Ectodermal cell (in vitro differentiated cells): ENCODE results near the gene FCRL2.

Experiments used
- H3K27ac ChIP-seq: 2 replicates; pipeline ENCODE4 v1.7.0; 2013; ENCODE audit warnings: mild to moderate bottlenecking, low read depth, low read length; ENCODE audit not compliant: insufficient read depth, poor library complexity, severe bottlenecking
- H3K27me3 ChIP-seq: 2 replicates; pipeline ENCODE4 v1.7.0; 2013; ENCODE audit warnings: mild to moderate bottlenecking, low read length; ENCODE audit not compliant: insufficient read depth, control insufficient read depth, poor library complexity, severe bottlenecking
- H3K36me3 ChIP-seq: one replicate; pipeline ENCODE4 v1.7.0; 2013; ENCODE audit warnings: low read length; ENCODE audit not compliant: control insufficient read depth, insufficient read depth
- H3K4me1 ChIP-seq: one replicate; pipeline ENCODE4 v1.7.0; 2013; ENCODE audit warnings: low read length; ENCODE audit not compliant: control insufficient read depth, insufficient read depth
- H3K4me3 ChIP-seq: 2 replicates; pipeline ENCODE4 v1.7.0; 2013; ENCODE audit warnings: low read depth, low read length, control low read depth; ENCODE audit not compliant: insufficient read depth
- H3K9me3 ChIP-seq: 2 replicates; pipeline ENCODE4 v1.7.0; 2013; ENCODE audit warnings: mild to moderate bottlenecking, low read length, moderate library complexity; ENCODE audit not compliant: control insufficient read depth
- WGBS, 2 experiments: methylation state at CpG; one replicate each; pipeline ENCODE4 v1.1.7; 2013; ENCODE audit warnings: missing lambda C conversion rate in 2 of 2; 5-methylcytosine and 5-hydroxymethylcytosine counted together

The FCRL2 gene

GRCh38 chr1:157721985-157722384 lies 54.9 kb downstream of the FCRL2 start:
- no peaks in the 10 kb centered on the region for H3K4me1 ChIP-seq
- H3K4me3 ChIP-seq = no peak overlapping the region
- no peaks in the 10 kb centered on the region for H3K27me3 ChIP-seq
- peaks cover 3% of the 10 kb centered on the region for H3K9me3 ChIP-seq
- H3K27ac ChIP-seq = no peak overlapping the region
- no peaks in the 10 kb centered on the region for H3K36me3 ChIP-seq
- 97 to 100% methylated on average over 1 of the region's 1 CpG for WGBS, 2 experiments

- WGBS, 2 experiments = 94% methylated on average over 5 of the region's 5 CpGs
- Histone ChIP-seq H3K27me3 (no peaks in the 10 kb centered on the region), H3K27ac (no peak overlapping the region)
Measured at GRCh38 chr1:157715736-157716135, 61.2 kb downstream of the FCRL2 start.

GRCh38 chr1:157711802-157712201 lies 65.1 kb downstream of the FCRL2 start:
- no peaks in the 10 kb centered on the region for H3K36me3 ChIP-seq
- no peak overlapping the region for H3K27ac ChIP-seq
- no peaks in the 10 kb centered on the region for H3K9me3 ChIP-seq
- no peak overlapping the region for H3K4me3 ChIP-seq
- H3K4me1 ChIP-seq = no peaks in the 10 kb centered on the region
- H3K27me3 ChIP-seq = no peaks in the 10 kb centered on the region

More at GRCh38 chr1:157715736-157716135, 61.2 kb downstream of the FCRL2 start:
- Histone ChIP-seq H3K36me3 (no peaks in the 10 kb centered on the region), H3K4me3 (no peak overlapping the region), H3K9me3 (no peaks in the 10 kb centered on the region), H3K4me1 (no peaks in the 10 kb centered on the region)

GRCh38 chr1:157704878-157705277 lies 72.1 kb downstream of the FCRL2 start:
- H3K27me3 ChIP-seq = no peaks in the 10 kb centered on the region
- H3K4me3 ChIP-seq = no peak overlapping the region
- H3K9me3 ChIP-seq = no peaks in the 10 kb centered on the region
- no peak overlapping the region for H3K27ac ChIP-seq
- H3K4me1 ChIP-seq = no peaks in the 10 kb centered on the region
- no peaks in the 10 kb centered on the region for H3K36me3 ChIP-seq

- 91 to 93% methylated on average over 4 of the region's 4 CpGs for WGBS, 2 experiments
- H3K4me3 ChIP-seq = no peak overlapping the region
- H3K36me3 ChIP-seq = no peaks in the 10 kb centered on the region
Measured at GRCh38 chr1:157703981-157704380, 73.0 kb downstream of the FCRL2 start.

GRCh38 chr1:157702308-157702825 lies 74.6 kb downstream of the FCRL2 start:
- no peaks in the 10 kb centered on the region for H3K27me3 ChIP-seq
- no peaks in the 10 kb centered on the region for H3K9me3 ChIP-seq
- H3K4me3 ChIP-seq = no peak overlapping the region
- H3K36me3 ChIP-seq = no peaks in the 10 kb centered on the region
- no peak overlapping the region for H3K27ac ChIP-seq
- 95 to 98% methylated on average over 4 of the region's 5 CpGs for WGBS, 2 experiments
- H3K4me1 ChIP-seq = no peaks in the 10 kb centered on the region

More at GRCh38 chr1:157703981-157704380, 73.0 kb downstream of the FCRL2 start:
- no peak overlapping the region for H3K27ac ChIP-seq
- H3K9me3 ChIP-seq = no peaks in the 10 kb centered on the region
- no peaks in the 10 kb centered on the region for H3K4me1 ChIP-seq
- no peaks in the 10 kb centered on the region for H3K27me3 ChIP-seq

GRCh38 chr1:157700732-157701131 lies 76.2 kb downstream of the FCRL2 start, which contains the start of gene FCRL3:
Gene FCRL3, minus strand, starts transcription at chr1:157700769. Its CDS starts 280 bp downstream, at chr1:157700489.
- Histone ChIP-seq H3K36me3 (no peaks in the 10 kb centered on the region), H3K9me3 (no peaks in the 10 kb centered on the region), H3K27ac (no peak within 1 kb of the TSS), H3K27me3 (no peaks in the 10 kb centered on the region), H3K4me1 (no peaks in the 10 kb centered on the region), H3K4me3 (no peak within 1 kb of the TSS)
- WGBS, 2 experiments = 94 to 96% methylated on average over 4 of the region's 4 CpGs

- no peaks in the 10 kb centered on the region for H3K27me3 ChIP-seq
- no peaks in the 10 kb centered on the region for H3K4me1 ChIP-seq
- no peaks in the 10 kb centered on the region for H3K9me3 ChIP-seq
- WGBS, 2 experiments = 92 to 96% methylated on average over 5 of the region's 5 CpGs
- H3K36me3 ChIP-seq = no peaks in the 10 kb centered on the region
- H3K4me3 ChIP-seq = no peak overlapping the region
- H3K27ac ChIP-seq = no peak overlapping the region
Measured at GRCh38 chr1:157700305-157700704, 76.6 kb downstream of the FCRL2 start.

GRCh38 chr1:157697781-157698569 lies 79.0 kb downstream of the FCRL2 start:
- Histone ChIP-seq H3K4me3 (no peak overlapping the region), H3K9me3 (no peaks in the 10 kb centered on the region), H3K36me3 (no peaks in the 10 kb centered on the region), H3K4me1 (no peaks in the 10 kb centered on the region), H3K27ac (no peak overlapping the region), H3K27me3 (no peaks in the 10 kb centered on the region)
- 87 to 88% methylated on average over 4 of the region's 4 CpGs for WGBS, 2 experiments

GRCh38 chr1:157696966-157697628 lies 79.8 kb downstream of the FCRL2 start:
- WGBS, 2 experiments = 83 to 88% methylated on average over 4 of the region's 4 CpGs
- Histone ChIP-seq H3K4me3 (no peak overlapping the region), H3K4me1 (no peaks in the 10 kb centered on the region), H3K36me3 (no peaks in the 10 kb centered on the region), H3K9me3 (no peaks in the 10 kb centered on the region), H3K27ac (no peak overlapping the region), H3K27me3 (no peaks in the 10 kb centered on the region)
